GM23338 (cell line): ENCODE measurements around the gene SRRM2.

ENCODE experiments used
- CREB1 ChIP-seq: fragments of 250-450 bp; sonication (Bioruptor Pico); IDR thresholded peaks from 2 replicates; pipeline ENCODE4 v1.5.0; 2020; ENCODE audit warnings: low read depth, mild to moderate bottlenecking, moderate library complexity
- CTCF ChIP-seq, 2 experiments: fragments of 200-600 bp in 1 of 2; sonication (generic) in 1 of 2; conservative IDR thresholded peaks; 2 replicates each; pipeline versions ENCODE4 v1.5.1 to v1.6.1; 2016 to 2017; ENCODE audit warnings: antibody characterized with exemption in 2 of 2, low read depth in 2 of 2, mild to moderate bottlenecking in 2 of 2, moderate library complexity in 1 of 2
- ETS1 ChIP-seq: IDR thresholded peaks from 2 replicates; pipeline ENCODE4 v1.6.1; 2016; ENCODE audit warnings: antibody characterized with exemption
- EZH2 ChIP-seq: fragments of 200-600 bp; sonication (generic); IDR thresholded peaks from one replicate; pipeline ENCODE4 v1.8.0; 2017; ENCODE audit warnings: antibody characterized with exemption, mild to moderate bottlenecking, low read depth; ENCODE audit not compliant: unreplicated experiment
- EZH2phosphoT487 ChIP-seq: fragments of 200-600 bp; sonication (generic); IDR thresholded peaks from one replicate; pipeline ENCODE4 v1.8.1; 2018; ENCODE audit warnings: antibody characterized with exemption; ENCODE audit not compliant: unreplicated experiment
- JUNB ChIP-seq: IDR thresholded peaks from one replicate; pipeline ENCODE4 v1.6.1; 2016; ENCODE audit warnings: antibody characterized with exemption; ENCODE audit not compliant: unreplicated experiment
- NANOG ChIP-seq: IDR thresholded peaks from 2 replicates; pipeline ENCODE4 v1.6.1; 2016; ENCODE audit warnings: antibody characterized with exemption, borderline replicate concordance
- POLR2AphosphoS5 ChIP-seq: IDR thresholded peaks from 2 replicates; pipeline ENCODE4 v1.6.1; 2016; ENCODE audit warnings: antibody characterized with exemption, low read depth
- REST ChIP-seq: IDR thresholded peaks from one replicate; pipeline ENCODE4 v1.6.1; 2018; ENCODE audit warnings: antibody characterized with exemption; ENCODE audit not compliant: unreplicated experiment
- STAT1 ChIP-seq: IDR thresholded peaks from one replicate; pipeline ENCODE4 v1.6.1; 2016; ENCODE audit warnings: antibody characterized with exemption; ENCODE audit not compliant: unreplicated experiment
- ZNF114 ChIP-seq: fragments of 250-450 bp; sonication (Bioruptor Pico); IDR thresholded peaks from 2 replicates; pipeline ENCODE4 v1.5.0; 2020; ENCODE audit warnings: mild to moderate bottlenecking, moderate library complexity
- ZNF331 ChIP-seq: fragments of 250-450 bp; sonication (Bioruptor Pico); IDR thresholded peaks from 2 replicates; pipeline ENCODE4 v1.5.0; 2020; ENCODE audit warnings: low read depth, mild to moderate bottlenecking, moderate library complexity
- ZNF462 ChIP-seq: fragments of 250-450 bp; sonication (Bioruptor Pico); IDR thresholded peaks from 2 replicates; pipeline ENCODE4 v1.5.0; 2020; ENCODE audit warnings: mild to moderate bottlenecking, moderate library complexity

- no peak for TF ChIP-seq POLR2AphosphoS5
- TF ChIP-seq ZNF114 (CRISPR knock-in tag), result no peak
- no peak for TF ChIP-seq CTCF (conservative IDR thresholded peaks at IDR 0.05; ENCODE audit: low read depth in 2 of 2)
- no peak for TF ChIP-seq NANOG
- TF ChIP-seq EZH2phosphoT487, result no peak
- no peak for TF ChIP-seq EZH2
- no peak for TF ChIP-seq CREB1 (CRISPR knock-in tag)
- TF ChIP-seq JUNB, result no peak
- TF ChIP-seq ZNF462 (CRISPR knock-in tag), result no peak
- TF ChIP-seq REST, result no peak
- no peak for TF ChIP-seq ZNF331
- no peak for TF ChIP-seq ETS1
- TF ChIP-seq STAT1, result no peak
Measured at GRCh38 chr16:2783581-2784357, 31.3 kb downstream of the SRRM2 start.
